Activated CD4-positive, CD25-positive, alpha-beta regulatory T cell treated with anti-CD3 and anti-CD28 coated beads, Interleukin-2, amount 50 U/mL, for 16 hours (primary cell): ENCODE results near the gene LRRC8D.

ENCODE experiments used
- DNase-seq: peaks from one replicate; pipeline ENCODE4 v3.0.0-alpha.2; 2020; ENCODE audit warnings: low read depth, low spot score

Gene LRRC8D

GRCh38 chr1:89833183-89834082, 12.6 kb downstream of the LRRC8D start:
- DNase-seq = no peak

- DNase-seq = no peak
Measured at GRCh38 chr1:89834083-89834704, 13.4 kb downstream of the LRRC8D start.

GRCh38 chr1:89836252-89837035, 15.6 kb downstream of the LRRC8D start:
- no peak for DNase-seq

- DNase-seq = no peak
Measured at GRCh38 chr1:89837036-89837481, 16.2 kb downstream of the LRRC8D start.

GRCh38 chr1:89837510-89837909, 16.7 kb downstream of the LRRC8D start:
- DNase-seq = no peak

GRCh38 chr1:89839516-89839915, 18.7 kb downstream of the LRRC8D start:
- no peak for DNase-seq

- DNase-seq = no peak
Measured at GRCh38 chr1:89841507-89841906, 20.7 kb downstream of the LRRC8D start.

GRCh38 chr1:89842567-89843272, 21.9 kb downstream of the LRRC8D start:
- no peak for DNase-seq

- peak; percentile 37 for DNase-seq
Measured at GRCh38 chr1:89843273-89844130, 22.7 kb downstream of the LRRC8D start.

GRCh38 chr1:89844241-89844807, 23.5 kb downstream of the LRRC8D start:
- DNase-seq = peak; percentile 10

GRCh38 chr1:89844860-89845259, 24.0 kb downstream of the LRRC8D start:
- no peak for DNase-seq

GRCh38 chr1:89847191-89847729, 26.4 kb downstream of the LRRC8D start:
- DNase-seq = no peak

GRCh38 chr1:89850844-89851415, 30.1 kb downstream of the LRRC8D start:
- DNase-seq = no peak

GRCh38 chr1:89854140-89854539, 33.3 kb downstream of the LRRC8D start:
- no peak for DNase-seq

- no peak for DNase-seq
Measured at GRCh38 chr1:89855413-89856123, 34.7 kb downstream of the LRRC8D start.

- DNase-seq = no peak
Measured at GRCh38 chr1:89863165-89863830, 42.5 kb downstream of the LRRC8D start.

GRCh38 chr1:89865498-89866382, 44.9 kb downstream of the LRRC8D start:
- no peak for DNase-seq
